ENCODE data around the gene DSTYK.
A peak's percentile ranks its signal among the peaks of the same experiment; 100 is the strongest.

Gene DSTYK

GRCh38 chr1:205232127-205232820, 20.8 kb upstream of the DSTYK start:
- no peak overlapping the region for H3K27ac ChIP-seq
- DNase-seq (ENCODE audit: low spot score), result no peak
- ChIA-PET POLR2A (ENCODE audit: low non-redundant PET) (no interaction called here), CTCF (interaction anchor here (0.6 to 7.5 kb wide), 2 partner anchors 25 to 40 kb away, joined by 3 to 166 read pairs; no protein-coding TSS in a partner anchor)
- TF ChIP-seq CTCF (conservative IDR thresholded peaks at IDR 0.05; ENCODE audit: low read depth), result no peak

- CTCF ChIA-PET, result interaction anchor here (0.6 to 7.5 kb wide), 3 partner anchors 26 to 155 kb away, joined by 3 to 166 read pairs (median 4); no protein-coding TSS in a partner anchor
- no peak overlapping the region for H3K27ac ChIP-seq
- POLR2A ChIA-PET (ENCODE audit: low non-redundant PET), result no interaction called here
- no peak for TF ChIP-seq CTCF (conservative IDR thresholded peaks at IDR 0.05; ENCODE audit: low read depth)
- DNase-seq (ENCODE audit: low spot score), result no peak
Observed at GRCh38 chr1:205230982-205231381, 19.5 kb upstream of the DSTYK start.

GRCh38 chr1:205229916-205230700, 18.6 kb upstream of the DSTYK start:
- peak overlapping the region; percentile 78 for H3K27ac ChIP-seq
- ChIA-PET CTCF (interaction anchor here (0.5 to 7.5 kb wide), 20 partner anchors 9 to 326 kb away, joined by 3 to 166 read pairs (median 4); no protein-coding TSS in a partner anchor), POLR2A (ENCODE audit: low non-redundant PET) (interaction anchor here (0.6 to 0.8 kb wide), 2 partner anchors 26 to 50 kb away, joined by 3 read pairs; no protein-coding TSS in a partner anchor)
- no peak for TF ChIP-seq CTCF (conservative IDR thresholded peaks at IDR 0.05; ENCODE audit: low read depth)
- no peak for DNase-seq (ENCODE audit: low spot score)

GRCh38 chr1:205229399-205229871, 17.9 kb upstream of the DSTYK start:
- peak overlapping the region; percentile 78 for H3K27ac ChIP-seq
- CTCF ChIA-PET, result interaction anchor here (0.5 to 7.5 kb wide), 19 partner anchors 10 to 326 kb away, joined by 3 to 166 read pairs (median 4); no protein-coding TSS in a partner anchor
- TF ChIP-seq CTCF (conservative IDR thresholded peaks at IDR 0.05; ENCODE audit: low read depth), result peak; percentile 34
- peak; percentile 98 for DNase-seq (ENCODE audit: low spot score)
- POLR2A ChIA-PET (ENCODE audit: low non-redundant PET), result interaction anchor here (0.8 kb wide), 1 partner anchor 27 kb away, joined by 3 read pairs; no protein-coding TSS in a partner anchor

GRCh38 chr1:205228093-205228521, 16.6 kb upstream of the DSTYK start:
- CTCF ChIA-PET, result interaction anchor here (0.5 to 7.5 kb wide), 18 partner anchors 10 to 301 kb away, joined by 3 to 166 read pairs (median 3); no protein-coding TSS in a partner anchor
- peak overlapping the region; percentile 78 for H3K27ac ChIP-seq
- POLR2A ChIA-PET (ENCODE audit: low non-redundant PET), result interaction anchor here (0.5 kb wide), 2 partner anchors 9 to 108 kb away, joined by 3 to 5 read pairs; no protein-coding TSS in a partner anchor
- no peak for DNase-seq (ENCODE audit: low spot score)
- no peak for TF ChIP-seq CTCF (conservative IDR thresholded peaks at IDR 0.05; ENCODE audit: low read depth)

GRCh38 chr1:205227584-205228013, 16.1 kb upstream of the DSTYK start, which contains the start of gene TMCC2:
TMCC2 (plus strand) TSS chr1:205227946; CDS start chr1:205228565, 619 bp downstream.
- ChIA-PET POLR2A (ENCODE audit: low non-redundant PET) (interaction anchor here (0.5 kb wide), 1 partner anchor 8 kb away, joined by 5 read pairs; no protein-coding TSS in a partner anchor), CTCF (interaction anchor here (0.5 to 7.5 kb wide), 8 partner anchors 17 to 180 kb away, joined by 3 to 166 read pairs (median 4); no protein-coding TSS in a partner anchor)
- no peak for TF ChIP-seq CTCF (conservative IDR thresholded peaks at IDR 0.05; ENCODE audit: low read depth)
- H3K27ac ChIP-seq, result peak within 1 kb of the TSS; percentile 78
- DNase-seq (ENCODE audit: low spot score), result peak; percentile 98
